ENCODE data around the gene TSPAN9. TPM values are rescaled to one million over a fixed set of nuclear protein-coding genes. Genes with fewer than 3 reads are reported as not detected.

TSPAN9 gene
- total RNA-seq, 1 experiment from 2014 or later: 9.6 TPM

GRCh38 chr12:3069714-3070113 is 7.5 kb upstream of the TSPAN9 start:
- no TSS peak for BruUV-seq (replicated peaks)

GRCh38 chr12:3071107-3071506 is 6.1 kb upstream of the TSPAN9 start:
- H3K9me2 ChIP-seq (ENCODE audit: insufficient read depth): no peaks in the 10 kb centered on the region
- TF ChIP-seq EZH2 (IDR thresholded peaks at IDR 0.05; ENCODE audit: low read depth) (no peak), CTCF (conservative IDR thresholded peaks at IDR 0.05) (no peak)
- H3K4me1 ChIP-seq (replicated peaks; ENCODE audit: insufficient read depth): peaks cover under 1% of the 10 kb centered on the region
- POLR2A ChIA-PET (ENCODE audit: unreplicated experiment): interaction anchor here (0.5 kb wide), 1 partner anchor 180 kb away, joined by 3 read pairs; no protein-coding TSS in a partner anchor
- no peaks in the 10 kb centered on the region for H4K20me1 ChIP-seq (ENCODE audit: insufficient read depth)
- H3K36me3 ChIP-seq (ENCODE audit: low read depth): no peaks in the 10 kb centered on the region
- peak in 1 of 2 experiments; percentile 3 for DNase-seq
- no TSS peak for BruUV-seq (replicated peaks)
- H3K9me3 ChIP-seq (ENCODE audit: insufficient read depth, low read depth): no peaks in the 10 kb centered on the region
- H2AFZ ChIP-seq: no peak overlapping the region
- H3K4me2 ChIP-seq: no peak overlapping the region
- H3F3A ChIP-seq (ENCODE audit: insufficient read depth, low read depth): no peaks in the 10 kb centered on the region
- intact Hi-C loops (cut with micrococcal nuclease; ENCODE audit: unreplicated experiment): loop anchor here (10.0 kb wide), 2 partner anchors 234 to 1204 kb away; partner anchors contain the start of gene CCND2
- no peak overlapping the region for H3K4me3 ChIP-seq
- CTCF ChIA-PET: no interaction called here
- no peaks in the 10 kb centered on the region for H3K27me3 ChIP-seq (ENCODE audit: insufficient read depth, low read depth)
- no peaks in the 10 kb centered on the region for H3K79me2 ChIP-seq (ENCODE audit: low read depth)
- no peak overlapping the region for H3K27ac ChIP-seq

More at GRCh38 chr12:3069714-3070113, 7.5 kb upstream of the TSPAN9 start:
- H3F3A ChIP-seq (ENCODE audit: insufficient read depth, low read depth): no peaks in the 10 kb centered on the region
- TF ChIP-seq EZH2 (IDR thresholded peaks at IDR 0.05; ENCODE audit: low read depth) (no peak), CTCF (conservative IDR thresholded peaks at IDR 0.05) (no peak)
- CTCF ChIA-PET: no interaction called here
- POLR2A ChIA-PET (ENCODE audit: unreplicated experiment): no interaction called here
- H3K27me3 ChIP-seq (ENCODE audit: insufficient read depth, low read depth): no peaks in the 10 kb centered on the region
- no peaks in the 10 kb centered on the region for H3K9me2 ChIP-seq (ENCODE audit: insufficient read depth)
- H3K9me3 ChIP-seq (ENCODE audit: insufficient read depth, low read depth): no peaks in the 10 kb centered on the region
- H3K36me3 ChIP-seq (ENCODE audit: low read depth): no peaks in the 10 kb centered on the region
- no peak overlapping the region for H3K4me2 ChIP-seq
- DNase-seq: peak in 1 of 2 experiments; percentile 15
- no peak overlapping the region for H3K27ac ChIP-seq
- no peak overlapping the region for H3K4me3 ChIP-seq
- H2AFZ ChIP-seq: no peak overlapping the region
- intact Hi-C loops (cut with micrococcal nuclease; ENCODE audit: unreplicated experiment): loop anchor here (10.0 kb wide), 2 partner anchors 235 to 1205 kb away; partner anchors contain the start of gene CCND2
- H3K4me1 ChIP-seq (replicated peaks; ENCODE audit: insufficient read depth): peaks cover 11% of the 10 kb centered on the region
- H3K79me2 ChIP-seq (ENCODE audit: low read depth): no peaks in the 10 kb centered on the region
- no peaks in the 10 kb centered on the region for H4K20me1 ChIP-seq (ENCODE audit: insufficient read depth)

GRCh38 chr12:3071710-3072109 is 5.5 kb upstream of the TSPAN9 start:
- Histone ChIP-seq H3K9me3 (ENCODE audit: insufficient read depth, low read depth) (no peaks in the 10 kb centered on the region), H3K79me2 (ENCODE audit: low read depth) (no peaks in the 10 kb centered on the region), H3K36me3 (ENCODE audit: low read depth) (no peaks in the 10 kb centered on the region), H3F3A (ENCODE audit: insufficient read depth, low read depth) (no peaks in the 10 kb centered on the region), H3K4me2 (no peak overlapping the region), H3K4me1 (replicated peaks; ENCODE audit: insufficient read depth) (peaks cover 6% of the 10 kb centered on the region), H3K4me3 (no peak overlapping the region), H4K20me1 (ENCODE audit: insufficient read depth) (no peaks in the 10 kb centered on the region), H2AFZ (no peak overlapping the region), H3K27me3 (ENCODE audit: insufficient read depth, low read depth) (no peaks in the 10 kb centered on the region), H3K9me2 (ENCODE audit: insufficient read depth) (no peaks in the 10 kb centered on the region), H3K27ac (no peak overlapping the region)
- intact Hi-C loops (cut with micrococcal nuclease; ENCODE audit: unreplicated experiment): loop anchor here (2.0 to 10.0 kb wide), 3 partner anchors 137 to 1203 kb away; partner anchors contain the start of gene CCND2
- peak in 1 of 2 experiments; percentile 5 for DNase-seq
- BruUV-seq (replicated peaks): no TSS peak
- ChIA-PET CTCF (no interaction called here), POLR2A (ENCODE audit: unreplicated experiment) (no interaction called here)
- no peak for TF ChIP-seq EZH2 (IDR thresholded peaks at IDR 0.05; ENCODE audit: low read depth)
- no peak for TF ChIP-seq CTCF (conservative IDR thresholded peaks at IDR 0.05)
